K562 (cell line): ENCODE data around the gene CPLANE2. TPM values are rescaled to one million over a fixed set of nuclear protein-coding genes. Genes with fewer than 3 reads are reported as not detected.

Experiments used
- C11orf30 ChIP-seq: fragments of 450-650 bp; IDR thresholded peaks from 2 replicates; pipeline ENCODE4 v1.6.1; 2016; ENCODE audit warnings: low read depth, mild to moderate bottlenecking
- FOXP1 ChIP-seq: sonication (generic); formaldehyde crosslinking; IDR thresholded peaks from 2 replicates; pipeline ENCODE4 v1.8.0; 2022; ENCODE audit warnings: mild to moderate bottlenecking, missing genetic modification reagents
- NKRF ChIP-seq: fragments of 450-650 bp; IDR thresholded peaks from 2 replicates; pipeline ENCODE4 v1.6.1; 2016; ENCODE audit warnings: borderline replicate concordance
- POLR2G ChIP-seq: fragments of 200-400 bp; formaldehyde crosslinking; IDR thresholded peaks from 2 replicates; pipeline ENCODE4 v1.6.1; 2017; ENCODE audit warnings: low read depth, mild to moderate bottlenecking, antibody characterized with exemption, low read length, moderate library complexity
- RBM14 ChIP-seq: fragments of 200-400 bp; formaldehyde crosslinking; IDR thresholded peaks from 2 replicates; pipeline ENCODE4 v1.6.1; 2018; ENCODE audit warnings: low read depth, mild to moderate bottlenecking, low read length, moderate library complexity, borderline replicate concordance; ENCODE audit not compliant: insufficient read depth
- RNF2 ChIP-seq: sonication (generic); IDR thresholded peaks from 2 replicates; pipeline ENCODE4 v1.6.1; 2016
- SAP30 ChIP-seq: fragments of 200-600 bp; sonication (generic); IDR thresholded peaks from 2 replicates; pipeline ENCODE4 v1.6.1; 2012; ENCODE audit warnings: borderline replicate concordance, low read depth, mild to moderate bottlenecking, moderate library complexity, low read length, control low read depth, inconsistent platforms; ENCODE audit not compliant: insufficient read depth, poor library complexity, severe bottlenecking
- SNRNP70 ChIP-seq: fragments of 200-400 bp; formaldehyde crosslinking; optimal IDR thresholded peaks from 2 replicates; pipeline ENCODE3; 2017; ENCODE audit warnings: low read depth, low read length
- SRF ChIP-seq, 2 experiments: fragments of 250-450, 450-650 bp in 1 of 2; sonication (Bioruptor Pico) in 1 of 2; sonication (generic) in 1 of 2; formaldehyde crosslinking; IDR thresholded peaks; 2 replicates each; pipeline versions ENCODE4 v1.5.0 to v1.5.1; 2020 to 2022; ENCODE audit warnings: mild to moderate bottlenecking in 1 of 2, missing genetic modification reagents in 1 of 2
- TAF9B ChIP-seq: fragments of 450-650 bp; IDR thresholded peaks from 2 replicates; pipeline ENCODE4 v1.6.1; 2018; ENCODE audit warnings: mild to moderate bottlenecking; ENCODE audit not compliant: partially characterized antibody
- TEAD4 ChIP-seq, 2 experiments: sonication (generic) in 1 of 2; formaldehyde crosslinking in 1 of 2; IDR thresholded peaks; 2 replicates each; pipeline versions ENCODE4 v1.6.1 to v1.8.0; 2012 to 2022; ENCODE audit warnings: borderline replicate concordance in 1 of 2, inconsistent platforms in 1 of 2, low read length in 1 of 2, mild to moderate bottlenecking in 1 of 2, missing genetic modification reagents in 1 of 2
- ZBTB8A ChIP-seq: fragments of 450-650 bp; IDR thresholded peaks from 2 replicates; pipeline ENCODE4 v1.6.1; 2018; ENCODE audit warnings: mild to moderate bottlenecking, moderate library complexity; ENCODE audit not compliant: partially characterized antibody
- ZFPM2 ChIP-seq: fragments of 250-450 bp; sonication (Bioruptor Pico); IDR thresholded peaks from 2 replicates; pipeline ENCODE4 v1.5.1; 2022; ENCODE audit warnings: mild to moderate bottlenecking
- ZFX ChIP-seq: sonication (generic); formaldehyde crosslinking; IDR thresholded peaks from 2 replicates; pipeline ENCODE4 v1.8.0; 2022; ENCODE audit warnings: mild to moderate bottlenecking, missing genetic modification reagents, moderate library complexity
- ZNF384 ChIP-seq: IDR thresholded peaks from 2 replicates; pipeline ENCODE4 v1.6.1; 2012; ENCODE audit warnings: low read depth, low read length, improper control_type of control experiment
- ZNF79 ChIP-seq: fragments of 250-450 bp; sonication (Bioruptor Pico); IDR thresholded peaks from 2 replicates; pipeline ENCODE4 v1.4.0; 2020; ENCODE audit warnings: low read depth, mild to moderate bottlenecking, moderate library complexity
- polyA plus RNA-seq, 8 experiments: library from polyadenylated mRNA; depleted of rRNA in 4 of 8; stranded (reverse) in 5 of 8; unstranded in 3 of 8; fragments of >200 nt; fragmentation: Nextera tagmentation in 2 of 8; fragmentation: Illumina TruSeq in 1 of 8; extraction: Ambion mirVana in 2 of 8; extraction: Trizol in 1 of 8; gene quantifications; 2 replicates each; pipeline versions ENCODE4 v1.2.1 to v1.2.3, GENCODE V29; 2011 to 2014; ENCODE audit warnings: inconsistent platforms in 1 of 8, missing spikeins in 1 of 8
- total RNA-seq, 7 experiments: library from RNA; depleted of rRNA in 6 of 7; stranded (reverse); fragments of >200 nt in 6 of 7; fragmentation: Illumina TruSeq in 2 of 7; extraction: Trizol in 2 of 7; gene quantifications; 2 replicates each; pipeline versions ENCODE4 v1.2.1 to v1.2.3, GENCODE V29; 2011 to 2021; ENCODE audit warnings: low replicate concordance in 1 of 7
- TF ChIP-seq, protein P1 (sequence below): conservative IDR thresholded peaks from 2 replicates; pipeline ENCODE4 v1.6.1; 2011; ENCODE audit warnings: low read depth, mild to moderate bottlenecking, low read length; ENCODE audit not compliant: control insufficient read depth
- TF ChIP-seq, protein P2 (sequence below), 2 experiments: fragments of 200-800 bp in 1 of 2; sonication (Bioruptor generic) in 1 of 2; sonication (generic) in 1 of 2; formaldehyde crosslinking in 1 of 2; IDR thresholded peaks in 1 of 2; conservative IDR thresholded peaks in 1 of 2; 2 replicates each; pipeline versions ENCODE4 v1.5.0 to v1.6.1; 2016 to 2020; ENCODE audit warnings: missing compliant biosample characterization in 1 of 2, missing genetic modification characterization in 1 of 2, missing genetic modification reagents in 1 of 2
- TF ChIP-seq, protein P3 (sequence below), 3 experiments: IDR thresholded peaks in 2 of 3; conservative IDR thresholded peaks in 1 of 3; 2 replicates each; pipeline ENCODE4 v1.5.1; 2011 to 2012; ENCODE audit warnings: low read length in 3 of 3, mild to moderate bottlenecking in 3 of 3, control low read depth in 2 of 3, improper control_type of control experiment in 1 of 3, inconsistent platforms in 1 of 3, low read depth in 1 of 3, mixed read lengths in 1 of 3, moderate library complexity in 1 of 3; ENCODE audit not compliant: insufficient read depth in 2 of 3

Gene CPLANE2
- total and polyA plus RNA-seq, 9 of the 15 experiments (the other 6 are each of a cell fraction or from before 2014, with no cell fraction given), result 0.17 to 20.9 (median 8.1) TPM

DNA sequence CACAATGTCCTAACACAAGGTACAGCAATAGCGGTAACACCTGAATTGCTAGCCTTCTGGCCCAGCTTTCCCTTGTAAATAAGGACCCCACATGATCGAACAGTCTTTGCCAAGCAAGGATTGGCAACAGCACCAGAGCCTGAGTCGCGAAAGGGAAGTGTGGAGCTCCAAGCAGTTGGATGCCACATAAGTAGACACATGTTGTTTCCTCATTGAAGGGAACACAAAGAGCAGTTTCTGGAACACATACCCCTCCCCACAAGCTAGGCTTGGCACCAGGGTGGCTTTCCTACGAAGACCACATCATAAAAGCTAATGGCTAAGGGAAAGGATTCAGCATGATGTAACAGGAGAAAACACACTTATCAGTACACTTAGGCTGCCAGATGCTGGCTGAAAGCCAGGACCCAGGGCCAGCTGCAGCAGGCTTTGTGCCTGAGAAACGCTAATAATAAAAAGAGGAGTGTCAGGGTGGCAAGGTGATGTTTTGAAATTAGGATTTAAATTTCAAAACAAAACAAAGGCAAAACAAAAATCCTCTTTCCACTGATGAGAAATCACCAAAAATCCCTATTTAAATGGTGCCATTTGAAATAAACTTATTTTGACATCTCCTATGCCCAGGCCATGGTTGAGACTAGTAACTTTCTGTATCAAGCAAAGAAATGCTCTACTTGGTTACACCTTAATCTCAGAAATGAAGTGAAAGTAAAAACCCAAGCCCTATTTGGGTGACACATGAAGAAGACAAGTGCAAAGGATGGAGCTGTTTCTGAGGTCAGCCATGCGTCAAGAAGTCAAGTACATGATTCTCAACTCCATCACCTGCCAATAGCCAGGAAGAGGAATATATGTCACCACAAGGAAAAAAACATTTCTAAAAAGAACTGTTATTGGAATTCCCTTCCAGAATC lies 11.9 kb upstream of the CPLANE2 start (continued):
- no peak for TF ChIP-seq NKRF
- TF ChIP-seq RNF2, result peak; percentile 88
- TF ChIP-seq ZNF79 (CRISPR knock-in tag), result peak; percentile 79
- TF ChIP-seq ZFPM2, result no peak
- peak; percentile 46; the same call in 1 of the 2 replicates for TF ChIP-seq FOXP1
- TF ChIP-seq ZNF384, result no peak
- no peak for TF ChIP-seq SAP30
- no peak for TF ChIP-seq ZFX
- TF ChIP-seq RBM14, result no peak
- TF ChIP-seq, protein P1, sequence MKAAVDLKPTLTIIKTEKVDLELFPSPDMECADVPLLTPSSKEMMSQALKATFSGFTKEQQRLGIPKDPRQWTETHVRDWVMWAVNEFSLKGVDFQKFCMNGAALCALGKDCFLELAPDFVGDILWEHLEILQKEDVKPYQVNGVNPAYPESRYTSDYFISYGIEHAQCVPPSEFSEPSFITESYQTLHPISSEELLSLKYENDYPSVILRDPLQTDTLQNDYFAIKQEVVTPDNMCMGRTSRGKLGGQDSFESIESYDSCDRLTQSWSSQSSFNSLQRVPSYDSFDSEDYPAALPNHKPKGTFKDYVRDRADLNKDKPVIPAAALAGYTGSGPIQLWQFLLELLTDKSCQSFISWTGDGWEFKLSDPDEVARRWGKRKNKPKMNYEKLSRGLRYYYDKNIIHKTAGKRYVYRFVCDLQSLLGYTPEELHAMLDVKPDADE, result no peak
- TF ChIP-seq, protein P2, sequence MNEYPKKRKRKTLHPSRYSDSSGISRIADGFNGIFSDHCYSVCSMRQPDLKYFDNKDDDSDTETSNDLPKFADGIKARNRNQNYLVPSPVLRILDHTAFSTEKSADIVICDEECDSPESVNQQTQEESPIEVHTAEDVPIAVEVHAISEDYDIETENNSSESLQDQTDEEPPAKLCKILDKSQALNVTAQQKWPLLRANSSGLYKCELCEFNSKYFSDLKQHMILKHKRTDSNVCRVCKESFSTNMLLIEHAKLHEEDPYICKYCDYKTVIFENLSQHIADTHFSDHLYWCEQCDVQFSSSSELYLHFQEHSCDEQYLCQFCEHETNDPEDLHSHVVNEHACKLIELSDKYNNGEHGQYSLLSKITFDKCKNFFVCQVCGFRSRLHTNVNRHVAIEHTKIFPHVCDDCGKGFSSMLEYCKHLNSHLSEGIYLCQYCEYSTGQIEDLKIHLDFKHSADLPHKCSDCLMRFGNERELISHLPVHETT (CRISPR knock-in tag; conservative IDR thresholded peaks at IDR 0.05 in 1 of 2, IDR thresholded peaks at IDR 0.05 in 1 of 2), result peak in 1 of 2 experiments; percentile 73; a peak in 2 of 4 replicates
- TF ChIP-seq SRF (CRISPR knock-in tag; IDR thresholded peaks at IDR 0.05), result peak in 1 of 2 experiments; percentile 86; a peak in 2 of 4 replicates
- TF ChIP-seq TEAD4 (IDR thresholded peaks at IDR 0.05; ENCODE audit: low read length), result peak; percentile 91
- TF ChIP-seq TEAD4 (CRISPR knock-in tag; IDR thresholded peaks at IDR 0.05; ENCODE audit: borderline replicate concordance), result no peak
- no peak for TF ChIP-seq C11orf30
- TF ChIP-seq ZBTB8A, result no peak
- no peak for TF ChIP-seq SNRNP70
- TF ChIP-seq POLR2G, result no peak
- TF ChIP-seq, protein P3, sequence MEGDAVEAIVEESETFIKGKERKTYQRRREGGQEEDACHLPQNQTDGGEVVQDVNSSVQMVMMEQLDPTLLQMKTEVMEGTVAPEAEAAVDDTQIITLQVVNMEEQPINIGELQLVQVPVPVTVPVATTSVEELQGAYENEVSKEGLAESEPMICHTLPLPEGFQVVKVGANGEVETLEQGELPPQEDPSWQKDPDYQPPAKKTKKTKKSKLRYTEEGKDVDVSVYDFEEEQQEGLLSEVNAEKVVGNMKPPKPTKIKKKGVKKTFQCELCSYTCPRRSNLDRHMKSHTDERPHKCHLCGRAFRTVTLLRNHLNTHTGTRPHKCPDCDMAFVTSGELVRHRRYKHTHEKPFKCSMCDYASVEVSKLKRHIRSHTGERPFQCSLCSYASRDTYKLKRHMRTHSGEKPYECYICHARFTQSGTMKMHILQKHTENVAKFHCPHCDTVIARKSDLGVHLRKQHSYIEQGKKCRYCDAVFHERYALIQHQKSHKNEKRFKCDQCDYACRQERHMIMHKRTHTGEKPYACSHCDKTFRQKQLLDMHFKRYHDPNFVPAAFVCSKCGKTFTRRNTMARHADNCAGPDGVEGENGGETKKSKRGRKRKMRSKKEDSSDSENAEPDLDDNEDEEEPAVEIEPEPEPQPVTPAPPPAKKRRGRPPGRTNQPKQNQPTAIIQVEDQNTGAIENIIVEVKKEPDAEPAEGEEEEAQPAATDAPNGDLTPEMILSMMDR (IDR thresholded peaks at IDR 0.05 in 2 of 3, conservative IDR thresholded peaks at IDR 0.05 in 1 of 3; ENCODE audit: insufficient read depth in 2 of 3, low read depth in 1 of 3, low read length in 3 of 3), result no peak
- TF ChIP-seq TAF9B, result no peak
